DMS114 treated with DMSO at 0.1 percent for 48 hours (cell line): ENCODE measurements around the gene POFUT1.
"Not testable (repeated sequence)": the region's sequence is repeated elsewhere in the genome, so short reads cannot be mapped to it uniquely, and the experiment has no call there.

Source experiments
- DNase-seq: peaks from one replicate; lab custom pipeline; 2025; ENCODE audit not compliant: unreplicated experiment; lab: John Stamatoyannopoulos, UW

POFUT1 gene

GRCh38 chr20:32232326-32232886 lies 24.7 kb downstream of the POFUT1 start:
- DNase-seq: no peak

DNA sequence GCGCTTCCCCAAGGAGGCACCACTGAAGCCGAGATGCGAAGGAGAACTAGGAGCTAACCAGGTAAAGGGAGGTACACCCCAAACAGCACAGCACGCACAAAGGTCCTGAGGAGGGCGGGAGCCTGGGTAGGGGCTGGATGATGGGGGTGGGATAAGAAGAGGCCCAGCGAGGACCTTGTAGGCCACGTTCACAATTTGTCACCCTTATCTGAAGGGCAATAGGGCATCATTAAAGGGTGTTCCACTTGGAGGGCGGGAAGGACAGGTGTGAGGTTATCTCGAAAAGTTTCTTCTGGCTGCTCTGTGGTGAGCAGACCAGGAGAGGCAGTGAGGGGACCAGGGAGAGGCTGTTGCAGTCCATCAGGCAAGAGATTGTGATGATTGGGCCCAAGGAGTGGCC lies 25.6 kb downstream of the POFUT1 start:
- no peak for DNase-seq

DNA sequence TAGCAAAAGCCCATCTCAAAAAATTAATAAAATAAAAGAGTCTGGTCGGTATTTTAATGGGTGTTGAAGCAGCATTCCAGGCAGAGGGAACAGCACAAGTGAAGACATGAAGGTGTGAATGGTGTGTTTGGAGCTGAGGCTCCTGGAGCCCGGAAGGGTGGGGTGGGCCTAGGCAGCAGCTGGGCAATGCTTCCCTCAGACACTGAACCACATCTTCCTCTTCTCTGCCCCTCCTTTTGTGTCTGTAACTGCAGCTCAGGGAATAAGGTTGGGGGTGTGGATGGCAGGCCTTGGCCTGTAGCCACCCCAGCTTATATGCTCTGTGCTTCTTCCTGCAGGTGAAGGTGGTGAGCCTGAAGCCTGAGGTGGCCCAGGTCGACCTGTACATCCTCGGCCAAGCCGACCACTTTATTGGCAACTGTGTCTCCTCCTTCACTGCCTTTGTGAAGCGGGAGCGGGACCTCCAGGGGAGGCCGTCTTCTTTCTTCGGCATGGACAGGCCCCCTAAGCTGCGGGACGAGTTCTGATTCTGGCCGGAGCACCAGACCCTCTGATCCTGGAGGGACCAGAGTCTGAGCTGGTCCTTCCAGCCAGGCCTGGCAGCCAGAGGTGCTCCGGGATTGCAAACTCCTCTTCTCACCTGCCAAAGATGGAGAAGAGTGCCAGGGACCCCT lies 26.6 kb downstream of the POFUT1 start:
- no peak for DNase-seq

DNA sequence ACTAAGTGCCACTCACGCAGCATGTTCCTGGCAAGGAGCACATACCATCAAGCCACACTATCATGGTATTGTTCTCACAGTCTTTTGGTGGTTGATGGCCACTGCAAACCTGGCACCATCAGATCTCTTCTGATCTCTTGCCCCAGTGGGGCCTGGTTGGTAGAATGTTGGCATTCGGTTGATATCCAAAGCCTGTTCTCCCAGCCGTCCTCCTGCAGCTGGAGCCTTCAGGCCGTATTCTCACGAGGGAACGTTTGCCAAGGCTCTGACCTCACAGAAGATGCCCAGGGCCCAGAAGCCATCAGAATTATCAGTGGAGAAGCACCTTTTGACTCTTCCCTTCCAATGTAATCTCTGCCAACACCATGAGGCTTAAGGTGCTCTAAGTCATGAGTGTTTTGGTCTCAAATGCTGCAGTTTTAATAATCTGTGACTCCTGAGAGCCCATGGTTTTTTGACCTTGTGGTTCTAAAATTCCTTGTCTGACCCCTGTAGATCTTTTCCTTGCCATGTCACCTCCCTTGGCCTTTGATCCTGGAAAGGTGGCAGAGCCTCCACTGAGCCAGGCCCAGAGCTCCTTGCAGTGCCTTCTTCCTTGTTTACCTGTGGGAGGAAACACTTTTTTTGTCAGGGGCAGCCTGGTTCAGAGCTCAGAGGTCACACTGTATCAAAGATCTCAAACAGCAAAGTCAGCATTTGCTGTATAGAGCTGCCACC lies 27.8 kb downstream of the POFUT1 start:
- no peak for DNase-seq

DNA sequence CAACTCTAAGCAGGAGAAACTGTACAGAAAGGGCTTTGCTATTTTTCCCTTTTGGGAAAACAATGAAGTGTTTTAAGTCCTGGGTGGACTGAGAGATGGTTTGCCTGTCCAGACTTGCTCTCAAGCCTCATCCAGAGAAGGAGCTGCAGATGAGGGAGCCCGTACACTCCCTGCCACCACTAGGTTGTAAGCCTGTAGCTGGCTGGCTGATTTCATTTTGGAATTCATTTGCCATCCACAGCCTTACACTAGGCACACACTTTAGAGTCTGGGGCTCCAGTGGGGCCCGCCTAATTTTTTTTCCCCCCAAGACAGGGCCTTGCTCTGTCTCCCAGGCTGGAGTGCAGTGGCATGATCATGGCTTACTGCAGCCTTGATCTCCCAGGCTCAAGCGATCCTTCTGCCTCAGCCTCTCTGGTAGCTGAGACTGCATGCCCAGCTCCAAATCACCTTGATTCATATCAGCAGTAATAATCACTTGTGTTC lies 28.4 kb downstream of the POFUT1 start:
- DNase-seq: no peak

GRCh38 chr20:32236819-32237218 lies 29.1 kb downstream of the POFUT1 start:
- DNase-seq: no peak

DNA sequence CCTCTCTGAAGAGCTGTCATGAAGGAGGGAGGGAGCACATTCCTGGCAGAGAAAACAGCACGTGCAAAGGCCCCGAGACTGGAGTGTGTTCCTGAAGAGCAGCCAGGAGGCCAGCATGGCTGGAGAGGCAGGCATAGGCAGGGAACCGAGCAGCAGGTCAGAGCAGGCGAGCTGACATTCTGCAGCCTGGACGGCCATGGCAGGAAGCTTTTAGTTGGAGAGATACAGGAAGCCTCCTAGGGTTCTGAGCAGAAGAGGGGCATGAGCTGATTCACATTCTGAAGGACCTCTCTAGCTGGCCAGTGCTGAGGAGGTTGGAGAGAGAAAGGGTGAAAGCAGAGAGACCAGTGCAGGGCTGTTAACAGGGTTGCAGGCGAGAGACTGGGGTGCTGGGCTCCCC lies 29.7 kb downstream of the POFUT1 start:
- DNase-seq: no peak

DNA sequence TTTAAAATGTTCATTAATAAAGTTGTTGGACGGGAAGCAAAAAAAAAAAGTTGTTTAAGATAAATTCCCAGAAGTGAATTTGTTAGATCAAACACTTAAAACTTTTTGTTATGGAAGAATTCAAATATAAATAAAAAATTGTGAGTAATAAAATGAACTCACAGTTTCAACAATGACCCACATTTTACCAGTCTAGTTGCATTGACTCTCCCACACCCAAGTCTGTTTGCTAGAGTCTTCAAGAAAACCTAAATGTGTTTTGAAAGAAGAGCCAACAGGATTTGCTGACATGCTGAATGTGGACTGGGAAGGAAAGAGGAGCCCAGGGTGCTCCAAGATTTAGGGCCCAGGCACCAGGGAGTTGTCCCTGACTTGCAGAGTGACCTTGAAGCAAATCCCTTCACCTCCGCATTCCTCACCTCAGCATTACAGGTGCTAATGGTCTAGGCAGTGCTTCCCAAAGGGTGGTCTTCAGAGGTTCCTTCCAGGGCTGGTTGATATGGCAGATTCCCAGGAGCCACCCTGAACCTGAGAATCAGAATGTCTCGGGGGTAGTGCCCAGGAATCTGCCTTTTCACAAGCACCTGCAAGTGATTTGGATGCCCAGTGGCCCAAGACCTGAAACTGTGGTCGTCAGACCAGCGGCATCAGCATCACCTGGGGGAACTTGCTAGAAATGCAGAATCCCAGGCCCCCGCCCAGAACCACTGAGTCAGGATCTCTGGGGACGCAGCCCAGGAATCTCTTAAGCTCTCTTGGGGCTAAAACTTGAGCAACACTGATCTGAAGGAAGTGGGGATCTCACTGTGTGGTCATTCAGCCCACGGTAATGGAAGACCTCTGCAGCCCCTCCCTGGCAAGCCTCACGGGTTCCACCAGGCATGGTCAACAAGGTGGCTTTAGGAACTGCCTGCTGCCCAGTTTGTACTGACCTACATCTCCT lies 31.1 kb downstream of the POFUT1 start:
- no peak for DNase-seq

DNA sequence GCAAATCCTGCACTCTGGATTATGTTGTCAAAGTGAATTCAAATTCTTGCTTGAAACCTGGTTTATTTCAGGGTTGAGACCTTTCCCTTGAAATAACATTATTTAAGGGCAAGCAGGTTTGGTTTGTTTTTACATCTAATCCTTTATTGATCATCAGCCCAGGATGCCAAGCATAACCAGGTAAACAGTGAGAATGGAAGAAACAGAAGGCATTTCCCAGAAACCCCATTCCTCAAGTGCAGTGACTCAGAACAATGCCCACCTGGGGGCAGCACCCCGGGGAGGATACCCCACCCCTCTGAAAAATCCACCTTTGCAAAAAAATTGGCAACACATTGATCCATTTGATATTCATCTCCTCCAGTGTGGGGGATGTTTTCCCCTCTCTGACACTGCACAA lies 32.5 kb downstream of the POFUT1 start:
- no peak for DNase-seq

DNA sequence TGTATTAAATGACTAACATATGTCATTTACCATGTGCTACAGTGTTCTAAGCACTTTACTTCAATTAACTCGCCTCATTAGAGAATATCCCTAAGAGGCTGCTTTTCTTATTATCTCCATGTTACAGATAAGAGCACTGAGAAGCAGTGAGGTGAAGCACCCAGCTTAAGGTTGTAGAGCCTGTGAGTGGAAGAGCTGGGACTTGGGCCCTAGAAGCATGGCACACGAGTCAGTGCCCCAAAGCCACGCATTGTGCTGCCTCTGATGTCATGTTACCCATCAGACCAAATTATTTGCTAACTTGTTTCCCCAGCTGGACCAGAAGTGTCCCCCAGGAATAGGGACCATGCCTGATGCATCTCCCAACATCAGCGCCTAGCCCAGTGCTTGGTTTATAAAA lies 34.1 kb downstream of the POFUT1 start:
- no peak for DNase-seq

DNA sequence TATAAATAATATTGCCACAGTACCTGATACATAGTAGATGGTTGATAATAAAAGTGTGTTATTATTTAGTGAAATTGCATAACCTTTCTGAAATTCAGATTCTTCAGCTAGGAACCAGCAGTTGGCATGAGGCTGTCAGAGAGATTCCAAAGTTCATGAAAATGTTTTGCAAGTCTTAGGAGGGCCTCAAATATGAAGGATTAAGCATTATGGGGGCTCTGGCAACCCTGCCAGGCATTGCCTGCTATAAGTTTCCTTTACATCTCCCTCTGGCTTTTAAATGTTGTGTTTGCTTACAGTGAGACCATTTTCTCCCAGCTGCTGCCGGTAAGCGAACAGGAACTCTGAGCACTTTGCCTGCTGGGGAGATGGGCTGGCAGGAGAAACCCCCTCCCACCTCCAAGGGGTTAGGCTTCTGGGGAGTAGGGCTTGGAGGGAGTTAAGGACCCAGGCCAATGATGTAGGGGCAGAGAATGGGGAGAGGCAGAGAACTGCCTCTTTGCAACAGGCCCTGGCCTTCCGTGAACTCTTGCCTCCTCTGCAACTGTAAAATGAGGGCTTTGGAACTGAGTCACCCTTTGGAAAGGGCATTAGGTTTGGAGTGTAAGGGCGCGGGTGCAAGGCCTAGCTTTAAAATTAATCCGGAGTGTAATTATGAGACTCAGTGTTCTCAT lies 36.6 kb downstream of the POFUT1 start:
- no peak for DNase-seq

GRCh38 chr20:32244959-32245358 lies 37.3 kb downstream of the POFUT1 start:
- no peak for DNase-seq

DNA sequence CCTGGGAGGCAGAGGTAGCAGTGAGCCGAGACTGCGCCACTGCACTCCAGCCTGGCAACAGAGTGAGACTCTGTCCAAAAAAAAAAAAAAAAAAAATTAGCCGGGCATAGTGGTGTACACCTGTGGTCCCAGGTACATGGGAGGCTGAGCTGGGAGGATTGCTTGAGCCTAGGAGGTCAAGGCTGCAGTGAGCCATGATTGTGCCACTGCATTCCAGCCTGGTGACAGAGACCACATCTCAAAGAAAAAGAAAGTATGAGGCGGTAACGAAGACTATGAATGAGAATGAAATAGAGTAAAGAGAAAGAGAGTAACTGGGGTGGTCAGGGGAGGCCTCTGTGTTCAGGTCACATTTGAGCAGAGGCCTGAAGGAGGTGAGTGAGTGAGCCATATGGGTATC lies 38.5 kb downstream of the POFUT1 start:
- DNase-seq: not testable (repeated sequence)

DNA sequence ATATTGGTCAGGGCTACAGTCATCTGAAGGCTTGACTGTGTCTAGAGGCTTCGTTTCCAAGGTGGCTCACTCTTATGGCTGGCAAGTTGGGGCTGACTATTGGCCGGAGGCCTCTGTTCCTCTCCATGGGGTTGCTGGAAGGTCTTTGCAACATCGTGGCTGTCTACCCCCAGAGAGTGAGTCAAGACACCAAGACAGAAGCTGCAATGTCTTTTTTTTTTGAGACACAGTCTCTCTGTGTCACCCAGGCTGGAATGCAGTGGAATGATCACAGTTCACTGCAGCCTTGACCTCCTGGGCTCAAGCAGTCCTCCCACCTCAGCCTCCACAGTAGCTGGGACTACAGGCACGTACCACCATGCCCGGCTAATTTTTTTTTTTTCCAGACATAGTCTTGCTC lies 40.4 kb downstream of the POFUT1 start:
- DNase-seq: no peak

- DNase-seq: no peak
Observed at GRCh38 chr20:32249030-32249738, 41.5 kb downstream of the POFUT1 start.

- DNase-seq: no peak
Observed at GRCh38 chr20:32251470-32251869, 43.8 kb downstream of the POFUT1 start.

DNA sequence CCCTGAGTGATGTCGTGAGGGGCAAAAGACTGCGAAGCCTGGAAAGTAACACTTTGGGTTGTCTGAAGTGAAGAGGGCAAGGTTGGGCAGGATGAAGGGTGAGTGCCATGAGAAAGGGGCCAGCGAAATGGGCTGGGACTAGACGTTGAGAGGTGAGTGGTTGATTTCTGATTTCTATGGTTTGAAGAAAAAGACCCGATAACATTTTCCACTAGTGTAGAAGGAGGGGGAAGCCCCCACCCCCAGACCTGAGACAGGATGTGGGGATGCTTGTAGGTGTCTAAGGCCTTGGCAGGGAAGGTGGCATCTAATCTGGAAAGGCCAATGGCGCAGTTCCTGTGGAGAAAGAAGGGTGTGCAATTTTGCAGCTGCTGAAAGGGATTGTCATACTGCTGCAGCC lies 44.5 kb downstream of the POFUT1 start:
- no peak for DNase-seq

DNA sequence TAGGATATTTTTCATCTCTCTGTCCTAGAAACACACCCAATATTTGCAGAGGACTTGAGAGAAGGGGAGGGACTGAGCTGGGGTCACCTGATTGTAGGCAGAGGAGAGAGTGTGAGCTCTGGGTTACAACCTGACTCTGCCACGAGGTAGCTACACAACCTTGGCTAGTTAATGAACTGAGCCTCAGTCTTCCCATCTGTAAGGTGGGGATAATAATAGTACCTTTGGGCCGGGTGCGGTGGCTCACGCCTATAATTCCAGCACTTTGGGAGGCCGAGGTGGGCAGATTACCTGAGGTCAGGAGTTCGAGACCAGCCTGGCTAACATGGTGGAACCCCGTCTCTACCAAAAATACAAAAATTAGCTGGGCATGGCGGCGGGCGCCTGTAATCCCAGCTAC lies 53.3 kb downstream of the POFUT1 start:
- DNase-seq: not testable (repeated sequence)

GRCh38 chr20:32261644-32262043 lies 54.0 kb downstream of the POFUT1 start:
- DNase-seq: no peak

DNA sequence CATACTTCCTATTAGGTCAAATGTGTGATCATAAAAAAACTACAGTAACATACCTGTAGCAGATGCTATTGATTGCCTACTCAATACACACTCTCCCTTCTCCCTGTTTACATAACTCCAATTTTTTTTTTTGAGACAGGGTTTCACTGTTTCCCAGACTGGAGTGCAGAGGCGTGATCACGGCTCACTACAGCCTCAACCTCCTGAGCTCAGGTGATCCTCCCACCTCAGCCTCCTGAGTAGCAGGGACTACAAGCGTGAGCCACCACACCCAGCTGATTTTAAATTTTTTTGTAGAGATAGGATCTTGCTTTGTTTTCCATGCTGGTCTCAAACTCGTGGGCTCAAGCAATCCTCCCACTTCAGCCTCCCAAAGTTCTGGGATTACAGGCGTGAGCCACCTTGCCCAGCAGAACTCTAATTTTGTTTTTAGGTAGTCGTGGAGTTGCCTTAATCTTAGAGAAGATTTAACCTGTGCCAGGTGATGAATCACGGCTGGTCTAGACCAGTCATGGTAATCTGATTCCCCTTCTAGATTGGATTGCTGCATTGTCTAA lies 55.8 kb downstream of the POFUT1 start:
- no peak for DNase-seq
